OCI-LY7 (cell line): Measurements from ENCODE around the gene ELAVL4.

Experiments used
- CTCF ChIP-seq: fragments of 200-600 bp; sonication (generic); conservative IDR thresholded peaks from 2 replicates; pipeline ENCODE4 v1.5.1; 2014; ENCODE audit warnings: mild to moderate bottlenecking, antibody characterized with exemption, low read length, moderate library complexity, mixed read lengths
- EZH2phosphoT487 ChIP-seq: fragments of 200-600 bp; sonication (generic); IDR thresholded peaks from 2 replicates; pipeline ENCODE4 v1.6.1; 2018; ENCODE audit warnings: low read depth, borderline replicate concordance, mild to moderate bottlenecking, mixed run types, antibody characterized with exemption, low read length, moderate library complexity, mixed read lengths

- no peak for TF ChIP-seq CTCF
- no peak for TF ChIP-seq EZH2phosphoT487
Measured at GRCh38 chr1:50126927-50127715, 18.4 kb downstream of the ELAVL4 start.
